Stimulated activated CD4-positive, alpha-beta T cell treated with anti-CD3 and anti-CD28 coated beads, Interleukin-4, amount 100 ng/mL, for 24 hours (primary cell): Measurements from ENCODE around the gene CFAP61.
"Not testable (repeated sequence)": the region's sequence is repeated elsewhere in the genome, so short reads cannot be mapped to it uniquely, and the experiment has no call there.

Experiments used
- DNase-seq: peaks from one replicate; pipeline ENCODE4 v3.0.0-alpha.2; 2020

The CFAP61 gene

GRCh38 chr20:20092827-20093226 is 40.5 kb downstream of the CFAP61 start:
- no peak for DNase-seq

- no peak for DNase-seq
Observed at GRCh38 chr20:20094410-20094809, 42.1 kb downstream of the CFAP61 start.

GRCh38 chr20:20095114-20095872 is 43.0 kb downstream of the CFAP61 start:
- DNase-seq: no peak

GRCh38 chr20:20096421-20096820 is 44.1 kb downstream of the CFAP61 start:
- no peak for DNase-seq

GRCh38 chr20:20100881-20101280 is 48.5 kb downstream of the CFAP61 start:
- DNase-seq: no peak

- no peak for DNase-seq
Observed at GRCh38 chr20:20102163-20102562, 49.8 kb downstream of the CFAP61 start.

GRCh38 chr20:20102716-20103258 is 50.5 kb downstream of the CFAP61 start:
- no peak for DNase-seq

- no peak for DNase-seq
Observed at GRCh38 chr20:20103486-20103885, 51.2 kb downstream of the CFAP61 start.

- DNase-seq: not testable (repeated sequence)
Observed at GRCh38 chr20:20123187-20123586, 70.9 kb downstream of the CFAP61 start.

- no peak for DNase-seq
Observed at GRCh38 chr20:20130399-20130798, 78.1 kb downstream of the CFAP61 start.

- DNase-seq: no peak
Observed at GRCh38 chr20:20134941-20135575, 82.7 kb downstream of the CFAP61 start.

GRCh38 chr20:20136313-20136712 is 84.0 kb downstream of the CFAP61 start:
- no peak for DNase-seq

GRCh38 chr20:20137851-20138250 is 85.5 kb downstream of the CFAP61 start:
- DNase-seq: no peak

- DNase-seq: no peak
Observed at GRCh38 chr20:20138301-20139064, 86.2 kb downstream of the CFAP61 start.

GRCh38 chr20:20139403-20139802 is 87.1 kb downstream of the CFAP61 start:
- no peak for DNase-seq

- no peak for DNase-seq
Observed at GRCh38 chr20:20143165-20143564, 90.8 kb downstream of the CFAP61 start.

- no peak for DNase-seq
Observed at GRCh38 chr20:20143646-20144045, 91.3 kb downstream of the CFAP61 start.

GRCh38 chr20:20148779-20149178 is 96.4 kb downstream of the CFAP61 start:
- no peak for DNase-seq

GRCh38 chr20:20150241-20150640 is 97.9 kb downstream of the CFAP61 start:
- no peak for DNase-seq

- no peak for DNase-seq
Observed at GRCh38 chr20:20160520-20160919, 108.2 kb downstream of the CFAP61 start.

- DNase-seq: no peak
Observed at GRCh38 chr20:20161611-20162010, 109.3 kb downstream of the CFAP61 start.

GRCh38 chr20:20167698-20168097 is 115.4 kb downstream of the CFAP61 start:
- no peak for DNase-seq

GRCh38 chr20:20173254-20173653 is 120.9 kb downstream of the CFAP61 start:
- DNase-seq: no peak
